Anterior cingulate cortex (tissue), 58 donors: Measurements from ENCODE around the gene OPCML.

Source experiments
- DNase-seq, 58 donors: peaks; one replicate each; lab custom pipeline; 2025; lab: John Stamatoyannopoulos, UW

OPCML gene

GRCh38 chr11:132742929-132743328 is 789.4 kb downstream of the OPCML start:
- no peak for DNase-seq

- DNase-seq, result no peak
Observed at GRCh38 chr11:132734217-132734616, 798.1 kb downstream of the OPCML start.

GRCh38 chr11:132728026-132728425 is 804.3 kb downstream of the OPCML start:
- DNase-seq, result no peak

GRCh38 chr11:132721526-132721925 is 810.8 kb downstream of the OPCML start:
- DNase-seq, result no peak

- peak in 1 of 58 donors; percentile 13 for DNase-seq
Observed at GRCh38 chr11:132719684-132720083, 812.6 kb downstream of the OPCML start.

GRCh38 chr11:132718711-132719671 is 813.3 kb downstream of the OPCML start:
- peak in 6 of 58 donors; percentile 3 to 31 (median 12) for DNase-seq

GRCh38 chr11:132717824-132718223 is 814.5 kb downstream of the OPCML start:
- no peak for DNase-seq

- no peak for DNase-seq
Observed at GRCh38 chr11:132716037-132716436, 816.3 kb downstream of the OPCML start.

GRCh38 chr11:132714859-132715440 is 817.4 kb downstream of the OPCML start:
- DNase-seq, result no peak

GRCh38 chr11:132712466-132712865 is 819.8 kb downstream of the OPCML start:
- DNase-seq, result no peak

GRCh38 chr11:132704781-132705375 is 827.4 kb downstream of the OPCML start:
- no peak for DNase-seq

GRCh38 chr11:132692891-132693290 is 839.4 kb downstream of the OPCML start:
- DNase-seq, result no peak

- DNase-seq, result no peak
Observed at GRCh38 chr11:132691848-132692550, 840.3 kb downstream of the OPCML start.

- DNase-seq, result no peak
Observed at GRCh38 chr11:132686886-132687285, 845.4 kb downstream of the OPCML start.

GRCh38 chr11:132685174-132685611 is 847.1 kb downstream of the OPCML start:
- DNase-seq, result no peak

- DNase-seq, result no peak
Observed at GRCh38 chr11:132683602-132684001, 848.7 kb downstream of the OPCML start.

- DNase-seq, result no peak
Observed at GRCh38 chr11:132681971-132682370, 850.3 kb downstream of the OPCML start.

GRCh38 chr11:132680584-132680983 is 851.7 kb downstream of the OPCML start:
- DNase-seq, result no peak

GRCh38 chr11:132674151-132674550 is 858.1 kb downstream of the OPCML start:
- no peak for DNase-seq

GRCh38 chr11:132671851-132672370 is 860.4 kb downstream of the OPCML start:
- DNase-seq, result no peak
